DMS79 (cell line): ENCODE data around the gene NME8.
"Not testable (repeated sequence)": the region's sequence is repeated elsewhere in the genome, so short reads cannot be mapped to it uniquely, and the experiment has no call there.

ENCODE experiments used
- DNase-seq: peaks from one replicate; lab custom pipeline; 2025; lab: John Stamatoyannopoulos, UW

The NME8 gene, protein sequence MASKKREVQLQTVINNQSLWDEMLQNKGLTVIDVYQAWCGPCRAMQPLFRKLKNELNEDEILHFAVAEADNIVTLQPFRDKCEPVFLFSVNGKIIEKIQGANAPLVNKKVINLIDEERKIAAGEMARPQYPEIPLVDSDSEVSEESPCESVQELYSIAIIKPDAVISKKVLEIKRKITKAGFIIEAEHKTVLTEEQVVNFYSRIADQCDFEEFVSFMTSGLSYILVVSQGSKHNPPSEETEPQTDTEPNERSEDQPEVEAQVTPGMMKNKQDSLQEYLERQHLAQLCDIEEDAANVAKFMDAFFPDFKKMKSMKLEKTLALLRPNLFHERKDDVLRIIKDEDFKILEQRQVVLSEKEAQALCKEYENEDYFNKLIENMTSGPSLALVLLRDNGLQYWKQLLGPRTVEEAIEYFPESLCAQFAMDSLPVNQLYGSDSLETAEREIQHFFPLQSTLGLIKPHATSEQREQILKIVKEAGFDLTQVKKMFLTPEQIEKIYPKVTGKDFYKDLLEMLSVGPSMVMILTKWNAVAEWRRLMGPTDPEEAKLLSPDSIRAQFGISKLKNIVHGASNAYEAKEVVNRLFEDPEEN

GRCh38 chr7:37848297-37848696, at the start of gene NME8:
Gene NME8, plus strand, starts transcription at chr7:37848597. Its CDS starts 1,670 bp downstream, at chr7:37850267.
- DNase-seq: no peak

- no peak for DNase-seq
These were observed 42.2 kb upstream of the NME8 start for GRCh38 chr7:37806152-37806551.

DNA sequence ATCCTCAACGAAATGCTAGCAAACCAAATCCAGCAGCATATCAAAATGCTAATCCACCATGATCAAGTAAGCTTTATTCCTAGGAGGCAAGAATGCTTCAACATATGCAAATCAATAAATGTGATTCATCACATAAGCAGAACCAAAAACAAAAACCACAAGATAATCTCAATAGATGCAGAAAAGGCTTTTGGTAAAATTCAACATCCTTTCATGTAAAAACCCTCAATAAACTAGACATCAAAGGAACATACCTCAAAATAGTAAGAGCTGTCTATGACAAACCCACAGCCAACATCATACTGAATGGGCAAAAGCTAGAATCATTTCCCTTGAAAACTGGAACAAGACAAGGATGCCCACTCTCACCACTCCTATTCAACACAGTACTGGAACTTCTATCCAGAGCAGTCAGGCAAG, 36.2 kb upstream of the NME8 start:
- not testable (repeated sequence) for DNase-seq

DNA sequence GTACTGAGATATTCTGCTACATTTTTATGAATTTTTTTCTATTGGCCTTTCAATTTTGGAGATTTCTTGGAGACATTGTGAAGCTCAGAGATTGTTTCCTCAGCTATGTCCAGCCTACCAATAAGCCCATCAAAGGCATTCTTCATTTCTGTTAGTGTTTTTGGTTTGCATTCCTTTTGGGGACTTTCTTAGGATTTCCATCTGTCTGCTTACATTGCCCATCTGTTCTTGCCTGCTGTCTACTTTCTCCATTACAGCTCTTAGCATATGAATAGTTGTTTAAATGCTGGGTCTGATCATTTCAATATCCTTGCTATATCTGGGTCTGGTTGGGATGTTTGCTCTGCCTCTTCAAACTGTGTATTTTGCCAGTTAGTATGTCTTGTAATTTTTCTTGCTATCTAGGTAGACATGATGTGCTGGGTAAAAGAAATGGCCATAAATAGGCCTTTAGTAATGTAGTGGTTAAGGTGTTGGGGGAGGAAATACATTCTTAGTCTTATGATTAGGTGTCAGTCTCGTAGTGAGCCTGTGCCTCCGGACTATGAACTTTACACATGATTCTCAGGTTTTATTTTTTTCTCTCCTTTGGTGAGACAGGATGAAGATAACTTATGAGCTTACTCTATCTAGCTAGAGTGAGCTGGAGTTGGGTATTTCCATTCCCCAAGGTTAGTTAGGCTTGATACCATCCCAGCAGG, 32.6 kb upstream of the NME8 start:
- no peak for DNase-seq

DNA sequence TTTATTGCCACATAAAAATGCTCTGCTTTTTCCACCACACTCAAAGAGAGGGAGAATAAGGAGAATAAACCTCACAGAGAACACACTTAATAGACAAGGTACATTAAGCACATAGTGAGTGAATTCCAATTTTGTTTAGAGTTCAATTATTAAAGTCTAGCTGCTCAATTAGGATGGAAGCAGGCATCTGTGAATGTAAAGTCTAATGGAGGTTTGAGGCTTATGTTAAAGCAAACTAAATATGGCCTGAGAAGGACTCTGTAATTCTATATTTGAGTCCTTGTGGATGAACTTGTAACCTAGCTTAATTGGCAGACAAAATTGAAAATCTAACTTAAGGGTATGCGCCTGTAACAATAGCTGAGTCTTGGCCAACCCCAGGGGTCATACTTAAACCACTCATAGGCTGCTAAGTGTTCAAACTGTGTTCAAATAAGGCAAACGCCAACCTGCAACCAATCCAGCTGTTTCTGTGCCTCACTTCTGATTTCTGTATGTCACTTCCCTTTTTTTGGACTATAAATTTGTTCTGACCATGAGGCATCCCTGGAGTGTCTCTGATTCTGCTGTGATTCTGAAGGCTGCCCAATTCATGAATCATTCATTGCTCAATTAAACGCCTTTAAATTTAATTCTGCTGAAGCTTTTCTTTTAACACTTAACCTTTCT, 31.3 kb upstream of the NME8 start:
- no peak for DNase-seq

- DNase-seq: no peak
These were observed 30.8 kb upstream of the NME8 start for GRCh38 chr7:37817591-37817960.

- DNase-seq: no peak
These were observed 30.2 kb upstream of the NME8 start for GRCh38 chr7:37817996-37818720.

- DNase-seq: no peak
These were observed 27.5 kb upstream of the NME8 start for GRCh38 chr7:37820708-37821468.

- DNase-seq: no peak
These were observed 25.5 kb upstream of the NME8 start for GRCh38 chr7:37822946-37823345.

GRCh38 chr7:37823557-37823956, 24.8 kb upstream of the NME8 start:
- DNase-seq: no peak

GRCh38 chr7:37825038-37825437, 23.4 kb upstream of the NME8 start:
- no peak for DNase-seq

GRCh38 chr7:37826825-37827224, 21.6 kb upstream of the NME8 start:
- DNase-seq: no peak

DNA sequence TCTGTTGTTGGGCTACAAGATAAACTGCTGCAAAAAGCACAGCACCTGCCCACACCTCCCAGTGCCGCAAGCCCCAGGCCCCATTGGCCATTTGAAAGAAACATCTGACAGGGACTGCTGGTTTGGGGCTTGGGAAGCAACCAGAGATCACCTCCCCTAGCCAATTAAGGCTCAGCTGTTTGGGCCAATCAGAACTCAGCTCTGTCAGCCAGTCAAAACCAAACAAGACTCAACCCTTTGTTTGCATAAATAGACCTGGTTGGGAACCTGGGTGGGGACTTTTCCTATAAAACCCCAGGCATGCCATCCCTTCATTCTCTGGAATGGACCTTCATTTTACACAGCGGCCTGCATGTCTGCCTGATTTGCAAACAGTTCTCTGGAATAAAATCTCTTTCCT, 17.2 kb upstream of the NME8 start:
- no peak for DNase-seq

- no peak for DNase-seq
These were observed 16.2 kb upstream of the NME8 start for GRCh38 chr7:37832194-37832593.

GRCh38 chr7:37833107-37833817, 15.1 kb upstream of the NME8 start:
- DNase-seq: no peak

- no peak for DNase-seq
These were observed 14.6 kb upstream of the NME8 start for GRCh38 chr7:37833818-37834146.

- DNase-seq: no peak
These were observed 5.1 kb downstream of the NME8 start for GRCh38 chr7:37853468-37853867.

DNA sequence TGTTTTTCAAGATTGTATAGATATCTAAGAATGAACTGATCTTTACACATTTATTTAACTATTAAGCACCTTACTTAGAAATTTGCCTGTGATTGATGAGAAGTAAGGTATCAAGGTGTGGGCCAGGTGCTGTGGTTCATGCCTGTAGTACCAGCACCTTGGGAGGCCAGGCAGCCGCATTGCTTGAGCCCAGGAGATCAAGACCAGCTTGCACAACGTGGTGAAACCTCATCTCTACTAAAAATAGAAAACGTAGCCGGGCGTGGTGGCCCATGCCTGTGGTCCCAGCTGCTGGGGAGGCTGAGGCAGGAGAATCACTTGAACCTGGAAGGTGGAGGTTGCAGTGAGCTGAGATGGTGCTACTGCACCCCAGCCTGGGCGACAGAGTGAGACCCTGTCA, 33.7 kb downstream of the NME8 start:
- no peak for DNase-seq

GRCh38 chr7:37893359-37893758, 45.0 kb downstream of the NME8 start:
- no peak for DNase-seq

DNA sequence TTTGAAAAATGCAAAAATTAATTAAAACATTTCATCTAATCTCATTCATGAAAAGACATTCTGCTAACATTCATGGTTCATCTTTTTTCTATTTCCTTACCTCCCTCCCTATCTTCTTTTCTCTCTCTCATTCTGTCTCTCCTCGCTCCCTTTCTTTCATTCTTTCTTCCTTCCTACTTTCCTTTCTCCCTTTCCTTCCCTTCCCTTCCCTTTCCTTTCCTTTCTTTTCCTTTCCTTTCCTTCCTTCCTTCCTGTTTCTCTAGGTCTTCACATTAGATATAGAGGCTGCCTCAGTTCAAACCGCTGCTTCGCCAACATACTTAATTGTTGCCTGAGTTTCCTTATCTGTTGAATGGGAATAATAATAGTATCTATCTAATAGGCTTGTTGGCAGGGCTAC, 46.3 kb downstream of the NME8 start:
- no peak for DNase-seq
